ENCODE measurements around the gene ATP2C1. TPM values are rescaled to one million over a fixed set of nuclear protein-coding genes. Genes with fewer than 3 reads are reported as not detected.

Gene ATP2C1
- total and polyA plus RNA-seq, 2 donors (not counting 1 experiment from before 2014, with no cell fraction given), result 23.9 to 59.2 TPM

DNA sequence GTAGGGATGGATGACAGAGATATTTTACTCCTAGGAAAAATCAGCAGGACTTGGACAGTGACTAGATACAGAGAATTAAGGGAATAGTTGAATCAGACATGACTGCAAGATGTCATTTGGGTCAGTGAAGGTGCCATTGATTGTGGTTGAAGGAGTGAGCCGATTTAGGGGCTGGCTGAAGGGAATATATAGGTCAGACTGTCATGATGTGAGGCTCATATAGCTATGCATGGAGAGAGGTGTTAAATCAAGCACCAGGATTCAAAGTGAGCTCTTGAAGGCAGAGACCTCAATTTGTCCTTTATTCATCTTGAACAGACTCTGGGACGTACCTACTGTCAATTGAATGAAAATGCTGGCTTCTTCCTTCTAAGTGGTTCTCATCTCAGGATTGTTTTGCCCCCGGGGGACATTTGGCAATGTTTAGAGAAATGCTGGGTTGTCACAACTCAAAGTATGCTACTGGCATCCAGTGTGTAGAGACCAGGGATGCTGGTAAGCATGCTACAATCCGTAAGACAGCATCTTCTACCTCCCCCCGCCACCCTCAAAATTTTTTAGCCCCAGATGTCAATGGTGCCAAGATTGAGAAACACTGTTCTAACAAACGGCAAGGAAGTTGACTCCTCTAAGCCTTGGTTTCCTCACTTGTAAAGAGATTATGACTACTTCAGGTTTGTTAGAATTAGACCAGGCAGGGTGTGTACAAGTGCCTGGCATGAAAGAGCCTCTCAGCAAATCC lies 7.8 kb downstream of the ATP2C1 start:
- ChIA-PET POLR2A (no interaction called here), CTCF (no interaction called here)
- H3K27me3 Mint-ChIP-seq, result no peaks in the 10 kb centered on the region
- no peaks in the 10 kb centered on the region for H3K9me3 ChIP-seq (ENCODE audit: control extremely low read depth in 1 of 3, control insufficient read depth in 2 of 3, insufficient read depth in 1 of 3, low read length in 2 of 3)
- 92% methylated on average over 2 of the region's 6 CpGs for WGBS (ENCODE audit: insufficient coverage)
- H3K4me3 ChIP-seq (ENCODE audit: control extremely low read depth in 1 of 5, extremely low read depth in 1 of 5, insufficient read depth in 1 of 5, low read depth in 2 of 5, low read length in 4 of 5), result no peak overlapping the region
- H3K4me1 Mint-ChIP-seq, result peaks cover 61% of the 10 kb centered on the region
- intact Hi-C loops (cut with micrococcal nuclease), result no loop called here
- TF ChIP-seq EZH2 (IDR thresholded peaks at IDR 0.05; ENCODE audit: borderline replicate concordance, insufficient read depth, low read depth, low read length, poor library complexity, severe bottlenecking), result no peak
- TF ChIP-seq, protein P1, sequence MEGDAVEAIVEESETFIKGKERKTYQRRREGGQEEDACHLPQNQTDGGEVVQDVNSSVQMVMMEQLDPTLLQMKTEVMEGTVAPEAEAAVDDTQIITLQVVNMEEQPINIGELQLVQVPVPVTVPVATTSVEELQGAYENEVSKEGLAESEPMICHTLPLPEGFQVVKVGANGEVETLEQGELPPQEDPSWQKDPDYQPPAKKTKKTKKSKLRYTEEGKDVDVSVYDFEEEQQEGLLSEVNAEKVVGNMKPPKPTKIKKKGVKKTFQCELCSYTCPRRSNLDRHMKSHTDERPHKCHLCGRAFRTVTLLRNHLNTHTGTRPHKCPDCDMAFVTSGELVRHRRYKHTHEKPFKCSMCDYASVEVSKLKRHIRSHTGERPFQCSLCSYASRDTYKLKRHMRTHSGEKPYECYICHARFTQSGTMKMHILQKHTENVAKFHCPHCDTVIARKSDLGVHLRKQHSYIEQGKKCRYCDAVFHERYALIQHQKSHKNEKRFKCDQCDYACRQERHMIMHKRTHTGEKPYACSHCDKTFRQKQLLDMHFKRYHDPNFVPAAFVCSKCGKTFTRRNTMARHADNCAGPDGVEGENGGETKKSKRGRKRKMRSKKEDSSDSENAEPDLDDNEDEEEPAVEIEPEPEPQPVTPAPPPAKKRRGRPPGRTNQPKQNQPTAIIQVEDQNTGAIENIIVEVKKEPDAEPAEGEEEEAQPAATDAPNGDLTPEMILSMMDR (IDR thresholded peaks at IDR 0.05), result no peak
- H3K27ac ChIP-seq (ENCODE audit: low read length in 2 of 2), result no peak overlapping the region
- no peak overlapping the region for H3K4me3 Mint-ChIP-seq
- peaks cover 81% of the 10 kb centered on the region for H3K79me2 ChIP-seq (ENCODE audit: control insufficient read depth, insufficient read depth, low read length)
- peaks cover 23% of the 10 kb centered on the region for H4K20me1 ChIP-seq (ENCODE audit: control insufficient read depth, insufficient read depth, low read length, poor library complexity, severe bottlenecking)
- ATAC-seq (ENCODE audit: low read depth), result no peak
- H3K27ac Mint-ChIP-seq, result no peak overlapping the region
- no peak overlapping the region for H3K9ac ChIP-seq (ENCODE audit: low read length)
- peaks cover 11 to 21% of the 10 kb centered on the region in 2 donors for H3K4me1 ChIP-seq (ENCODE audit: control insufficient read depth in 2 of 2, insufficient read depth in 2 of 2, low read length in 2 of 2)
- no peak for DNase-seq
- no peaks in the 10 kb centered on the region for H3K9me3 Mint-ChIP-seq (ENCODE audit: insufficient read depth)
- H2AFZ ChIP-seq (ENCODE audit: insufficient read depth, low read depth, low read length, poor library complexity, severe bottlenecking), result no peak overlapping the region
- H3K4me2 ChIP-seq (replicated peaks; ENCODE audit: low read depth, low read length, poor library complexity, severe bottlenecking), result no peak overlapping the region
- H3K36me3 ChIP-seq (replicated peaks in 1 of 2; ENCODE audit: control extremely low read depth in 1 of 2, control insufficient read depth in 1 of 2, extremely low read depth in 1 of 2, insufficient read depth in 2 of 2, low read length in 1 of 2), result no peaks in the 10 kb centered on the region
- H3K27me3 ChIP-seq (replicated peaks in 1 of 4; ENCODE audit: control extremely low read depth in 1 of 4, control insufficient read depth in 3 of 4, insufficient read depth in 4 of 4, low read length in 3 of 4), result no peaks in the 10 kb centered on the region

DNA sequence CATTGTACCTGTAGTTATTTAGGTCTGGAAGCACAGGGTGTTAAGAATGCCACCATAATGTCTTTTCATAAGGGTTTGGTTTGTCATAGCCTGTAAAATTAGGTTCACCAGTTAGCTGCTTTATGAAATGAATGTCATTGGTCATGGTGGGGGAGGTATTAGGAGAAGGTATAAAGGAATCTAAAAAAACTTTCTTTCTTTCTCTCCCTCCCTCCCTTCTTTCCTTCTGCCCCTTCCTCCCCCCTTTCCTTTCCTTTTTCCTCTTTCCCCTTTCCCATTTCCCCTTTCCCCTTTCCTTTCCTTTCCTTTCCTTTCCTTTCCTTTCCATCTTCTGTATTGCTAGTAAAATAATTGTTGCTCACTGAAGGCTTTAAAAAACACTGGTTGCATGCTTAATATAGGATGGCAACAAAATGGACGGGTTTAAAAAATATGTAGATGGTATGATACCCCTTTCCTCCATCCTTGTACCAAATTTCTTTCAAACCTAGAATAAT lies 9.6 kb downstream of the ATP2C1 start:
- Mint-ChIP-seq H3K27me3 (no peaks in the 10 kb centered on the region), H3K4me3 (no peak overlapping the region), H3K9me3 (ENCODE audit: insufficient read depth) (no peaks in the 10 kb centered on the region), H3K27ac (no peak overlapping the region), H3K4me1 (peaks cover 71% of the 10 kb centered on the region)
- no peak overlapping the region for H3K4me3 ChIP-seq (ENCODE audit: control extremely low read depth in 1 of 5, extremely low read depth in 1 of 5, insufficient read depth in 1 of 5, low read depth in 2 of 5, low read length in 4 of 5)
- CTCF ChIA-PET, result no interaction called here
- H3K9me3 ChIP-seq (ENCODE audit: control extremely low read depth in 1 of 3, control insufficient read depth in 2 of 3, insufficient read depth in 1 of 3, low read length in 2 of 3), result no peaks in the 10 kb centered on the region
- intact Hi-C loops (cut with micrococcal nuclease), result no loop called here
- TF ChIP-seq EZH2 (IDR thresholded peaks at IDR 0.05; ENCODE audit: borderline replicate concordance, insufficient read depth, low read depth, low read length, poor library complexity, severe bottlenecking), result no peak
- TF ChIP-seq, protein P1 (IDR thresholded peaks at IDR 0.05), result no peak
- WGBS (ENCODE audit: insufficient coverage), result no CpG with 5 or more reads among the region's 1 CpG
- no peak overlapping the region for H2AFZ ChIP-seq (ENCODE audit: insufficient read depth, low read depth, low read length, poor library complexity, severe bottlenecking)
- H3K79me2 ChIP-seq (ENCODE audit: control insufficient read depth, insufficient read depth, low read length), result peaks cover 87% of the 10 kb centered on the region
- no peak overlapping the region for H3K4me2 ChIP-seq (replicated peaks; ENCODE audit: low read depth, low read length, poor library complexity, severe bottlenecking)
- H3K4me1 ChIP-seq (ENCODE audit: control insufficient read depth in 2 of 2, insufficient read depth in 2 of 2, low read length in 2 of 2), result peaks cover 21 to 24% of the 10 kb centered on the region in 2 donors
- DNase-seq (no peak), ATAC-seq (ENCODE audit: low read depth) (no peak)
- H3K36me3 ChIP-seq (replicated peaks in 1 of 2; ENCODE audit: control extremely low read depth in 1 of 2, control insufficient read depth in 1 of 2, extremely low read depth in 1 of 2, insufficient read depth in 2 of 2, low read length in 1 of 2), result no peaks in the 10 kb centered on the region
- peaks cover 38% of the 10 kb centered on the region for H4K20me1 ChIP-seq (ENCODE audit: control insufficient read depth, insufficient read depth, low read length, poor library complexity, severe bottlenecking)
- no peak overlapping the region for H3K9ac ChIP-seq (ENCODE audit: low read length)
- no peak overlapping the region for H3K27ac ChIP-seq (ENCODE audit: low read length in 2 of 2)
- POLR2A ChIA-PET, result no interaction called here
- H3K27me3 ChIP-seq (replicated peaks in 1 of 4; ENCODE audit: control extremely low read depth in 1 of 4, control insufficient read depth in 3 of 4, insufficient read depth in 4 of 4, low read length in 3 of 4), result no peaks in the 10 kb centered on the region

Data from B cell (primary cell).